Prostate gland (tissue), 2 donors: ENCODE data around the gene IGDCC3.

ENCODE experiments used
- POLR2A ChIP-seq: fragments of 450-650 bp; IDR thresholded peaks from one replicate; pipeline ENCODE4 v1.6.1; 2016; ENCODE audit warnings: antibody characterized with exemption, mild to moderate bottlenecking
- TF ChIP-seq, protein P1 (sequence below), 4 experiments: fragments of 200-600 bp in 2 of 4; fragments of 450-650 bp in 2 of 4; sonication (generic) in 2 of 4; IDR thresholded peaks; 1 replicate in 3 of 4; 2 replicates in 1 of 4; pipeline ENCODE4 v1.5.1; 2016 to 2019; ENCODE audit warnings: antibody characterized with exemption in 4 of 4, mild to moderate bottlenecking in 2 of 4, moderate library complexity in 2 of 4

DNA sequence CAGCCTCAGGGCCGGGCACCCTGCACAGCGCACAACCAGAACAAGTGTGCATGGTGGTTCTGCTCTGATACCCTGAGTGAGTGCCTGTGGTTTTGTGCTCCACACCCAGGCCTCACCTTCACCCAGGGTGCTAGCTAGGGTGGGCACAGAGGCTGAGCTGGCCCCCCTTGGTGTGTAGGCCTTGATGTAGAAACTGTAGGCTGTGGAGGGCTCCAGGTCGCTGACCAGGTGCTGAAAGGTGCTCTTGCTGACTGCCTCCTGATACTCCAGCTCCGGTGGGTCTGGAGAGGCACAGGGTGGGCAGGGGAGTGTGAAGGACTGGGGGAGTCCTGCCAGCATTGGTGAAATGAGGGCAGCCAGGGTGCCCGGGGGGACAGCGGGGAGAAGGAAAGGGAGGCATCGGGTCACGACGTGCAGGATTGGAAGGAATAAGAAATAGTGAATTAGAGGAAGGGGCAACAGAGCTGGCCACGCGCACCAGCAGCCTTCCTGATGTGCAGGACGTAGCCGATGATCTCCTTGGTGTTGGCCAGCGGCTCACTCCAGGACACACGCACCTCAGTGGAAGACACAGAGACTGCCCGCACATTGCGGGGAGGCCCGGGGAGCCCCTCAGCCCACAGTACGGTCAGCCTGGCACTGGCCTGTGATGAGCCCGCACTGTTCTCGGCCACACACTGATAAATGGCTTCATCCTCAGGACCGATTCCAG lies 46.7 kb downstream of the IGDCC3 start:
- TF ChIP-seq, protein P1, sequence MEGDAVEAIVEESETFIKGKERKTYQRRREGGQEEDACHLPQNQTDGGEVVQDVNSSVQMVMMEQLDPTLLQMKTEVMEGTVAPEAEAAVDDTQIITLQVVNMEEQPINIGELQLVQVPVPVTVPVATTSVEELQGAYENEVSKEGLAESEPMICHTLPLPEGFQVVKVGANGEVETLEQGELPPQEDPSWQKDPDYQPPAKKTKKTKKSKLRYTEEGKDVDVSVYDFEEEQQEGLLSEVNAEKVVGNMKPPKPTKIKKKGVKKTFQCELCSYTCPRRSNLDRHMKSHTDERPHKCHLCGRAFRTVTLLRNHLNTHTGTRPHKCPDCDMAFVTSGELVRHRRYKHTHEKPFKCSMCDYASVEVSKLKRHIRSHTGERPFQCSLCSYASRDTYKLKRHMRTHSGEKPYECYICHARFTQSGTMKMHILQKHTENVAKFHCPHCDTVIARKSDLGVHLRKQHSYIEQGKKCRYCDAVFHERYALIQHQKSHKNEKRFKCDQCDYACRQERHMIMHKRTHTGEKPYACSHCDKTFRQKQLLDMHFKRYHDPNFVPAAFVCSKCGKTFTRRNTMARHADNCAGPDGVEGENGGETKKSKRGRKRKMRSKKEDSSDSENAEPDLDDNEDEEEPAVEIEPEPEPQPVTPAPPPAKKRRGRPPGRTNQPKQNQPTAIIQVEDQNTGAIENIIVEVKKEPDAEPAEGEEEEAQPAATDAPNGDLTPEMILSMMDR (IDR thresholded peaks at IDR 0.05), result no peak
- TF ChIP-seq POLR2A, result no peak
